HEK293 (cell line): ENCODE results near the gene KLF16.
A peak's percentile ranks its signal among the peaks of the same experiment; 100 is the strongest.
"Not testable (repeated sequence)": the region's sequence is repeated elsewhere in the genome, so short reads cannot be mapped to it uniquely, and the experiment has no call there.

Source experiments
- CTCF ChIA-PET: fragments of 350-600 bp; formaldehyde crosslinking; extraction: SDS; loops from one replicate; lab custom pipeline; 2021; ENCODE audit warnings: antibody characterized with exemption; lab: Yijun Ruan, JAX
- POLR2A ChIA-PET: fragments of 300-600 bp; formaldehyde crosslinking; extraction: SDS; loops from one replicate; lab custom pipeline; 2020; ENCODE audit warnings: antibody characterized with exemption, inconsistent platforms; lab: Yijun Ruan, JAX
- H3K27ac ChIP-seq: fragments of 200-500 bp; sonication (Bioruptor generic); 2 replicates; pipeline ENCODE4 v1.5.1; 2014; ENCODE audit warnings: low read depth, low read length, control low read depth, inconsistent platforms; ENCODE audit errors: extremely low read depth
- H3K36me3 ChIP-seq, 2 experiments: fragments of 200-500 bp in 1 of 2; sonication (Bioruptor generic) in 1 of 2; 1 replicate in 1 of 2; 2 replicates in 1 of 2; pipeline ENCODE4 v1.5.1; 2014 to 2017; ENCODE audit warnings: inconsistent platforms in 2 of 2, low read length in 2 of 2; ENCODE audit not compliant: control insufficient read depth in 2 of 2, insufficient read depth in 1 of 2
- H3K4me1 ChIP-seq: fragments of 200-500 bp; sonication (Bioruptor generic); 2 replicates; pipeline ENCODE4 v1.5.1; 2014; ENCODE audit warnings: mild to moderate bottlenecking, low read length, inconsistent platforms; ENCODE audit not compliant: control insufficient read depth, insufficient read depth
- H3K4me3 ChIP-seq: 2 replicates; pipeline ENCODE4 v1.5.1; 2011; ENCODE audit warnings: low read depth, mild to moderate bottlenecking, control low read depth, low read length, moderate library complexity
- H3K9me3 ChIP-seq: fragments of 200-500 bp; sonication (Bioruptor generic); 2 replicates; pipeline ENCODE4 v1.5.1; 2014; ENCODE audit warnings: low read depth, low read length, inconsistent platforms; ENCODE audit not compliant: control insufficient read depth, insufficient read depth
- KLF7 ChIP-seq: fragments of 450-650 bp; formaldehyde crosslinking; IDR thresholded peaks from 2 replicates; pipeline ENCODE4 v1.5.1; 2016; ENCODE audit warnings: missing biosample characterization, missing genetic modification characterization, borderline replicate concordance
- MZF1 ChIP-seq: fragments of 450-650 bp; formaldehyde crosslinking; IDR thresholded peaks from 2 replicates; pipeline ENCODE4 v1.5.1; 2017; ENCODE audit warnings: missing biosample characterization, missing genetic modification characterization, borderline replicate concordance
- REST ChIP-seq: fragments of 450-650 bp; formaldehyde crosslinking; IDR thresholded peaks from 2 replicates; pipeline ENCODE4 v1.5.1; 2016; ENCODE audit warnings: missing biosample characterization, missing genetic modification characterization
- ZNF121 ChIP-seq: fragments of 450-650 bp; formaldehyde crosslinking; IDR thresholded peaks from 2 replicates; pipeline ENCODE4 v1.5.1; 2016; ENCODE audit warnings: missing biosample characterization, missing genetic modification characterization
- ZNF138 ChIP-seq: fragments of 450-650 bp; formaldehyde crosslinking; IDR thresholded peaks from 2 replicates; pipeline ENCODE4 v1.5.1; 2016; ENCODE audit warnings: missing biosample characterization, missing genetic modification characterization, borderline replicate concordance
- ZNF140 ChIP-seq: fragments of 450-650 bp; formaldehyde crosslinking; IDR thresholded peaks from 2 replicates; pipeline ENCODE4 v1.5.1; 2016; ENCODE audit warnings: missing biosample characterization, missing genetic modification characterization
- ZNF146 ChIP-seq: fragments of 450-650 bp; formaldehyde crosslinking; IDR thresholded peaks from 2 replicates; pipeline ENCODE4 v1.5.1; 2016; ENCODE audit warnings: missing biosample characterization, missing genetic modification characterization
- ZNF18 ChIP-seq: fragments of 450-650 bp; formaldehyde crosslinking; IDR thresholded peaks from 2 replicates; pipeline ENCODE4 v1.5.1; 2016; ENCODE audit warnings: missing biosample characterization, missing genetic modification characterization
- ZNF202 ChIP-seq: fragments of 450-650 bp; formaldehyde crosslinking; IDR thresholded peaks from 2 replicates; pipeline ENCODE4 v1.5.1; 2016; ENCODE audit warnings: missing biosample characterization, missing genetic modification characterization, borderline replicate concordance
- ZNF23 ChIP-seq: fragments of 450-650 bp; formaldehyde crosslinking; IDR thresholded peaks from 2 replicates; pipeline ENCODE4 v1.5.1; 2016; ENCODE audit warnings: missing biosample characterization, missing genetic modification characterization, borderline replicate concordance
- ZNF266 ChIP-seq: fragments of 450-650 bp; formaldehyde crosslinking; IDR thresholded peaks from 2 replicates; pipeline ENCODE4 v1.5.1; 2016; ENCODE audit warnings: missing biosample characterization, missing genetic modification characterization, low read depth
- ZNF302 ChIP-seq: fragments of 450-650 bp; formaldehyde crosslinking; IDR thresholded peaks from 2 replicates; pipeline ENCODE4 v1.5.1; 2016; ENCODE audit warnings: missing biosample characterization, missing genetic modification characterization, low read depth
- ZNF341 ChIP-seq: fragments of 450-650 bp; formaldehyde crosslinking; IDR thresholded peaks from 2 replicates; pipeline ENCODE4; 2016; ENCODE audit warnings: low read depth, missing biosample characterization, missing genetic modification characterization
- ZNF404 ChIP-seq: fragments of 450-650 bp; formaldehyde crosslinking; IDR thresholded peaks from 2 replicates; pipeline ENCODE4 v1.5.1; 2017; ENCODE audit warnings: missing biosample characterization, missing genetic modification characterization
- ZNF530 ChIP-seq: fragments of 450-650 bp; formaldehyde crosslinking; IDR thresholded peaks from 2 replicates; pipeline ENCODE4 v1.5.1; 2016; ENCODE audit warnings: low read depth, missing biosample characterization, missing genetic modification characterization
- ZNF560 ChIP-seq: fragments of 450-650 bp; formaldehyde crosslinking; IDR thresholded peaks from 2 replicates; pipeline ENCODE4 v1.5.1; 2017; ENCODE audit warnings: missing biosample characterization, missing genetic modification characterization, borderline replicate concordance
- ZNF623 ChIP-seq: fragments of 450-650 bp; formaldehyde crosslinking; IDR thresholded peaks from 2 replicates; pipeline ENCODE4 v1.5.1; 2016; ENCODE audit warnings: missing biosample characterization, missing genetic modification characterization
- ZNF629 ChIP-seq: fragments of 450-650 bp; formaldehyde crosslinking; IDR thresholded peaks from 2 replicates; pipeline ENCODE4 v1.5.1; 2017; ENCODE audit warnings: missing biosample characterization, missing genetic modification characterization
- ZNF639 ChIP-seq: fragments of 450-650 bp; formaldehyde crosslinking; IDR thresholded peaks from 2 replicates; pipeline ENCODE4 v1.5.1; 2016; ENCODE audit warnings: missing biosample characterization, missing genetic modification characterization
- ZNF664 ChIP-seq: fragments of 450-650 bp; formaldehyde crosslinking; IDR thresholded peaks from 2 replicates; pipeline ENCODE4 v1.5.1; 2016; ENCODE audit warnings: missing biosample characterization, missing genetic modification characterization
- ZNF670 ChIP-seq: fragments of 450-650 bp; formaldehyde crosslinking; IDR thresholded peaks from 2 replicates; pipeline ENCODE4 v1.5.1; 2016; ENCODE audit warnings: missing biosample characterization, missing genetic modification characterization, low read depth
- ZNF704 ChIP-seq: fragments of 450-650 bp; formaldehyde crosslinking; IDR thresholded peaks from 2 replicates; pipeline ENCODE4 v1.5.1; 2016; ENCODE audit warnings: missing biosample characterization, missing genetic modification characterization
- ZNF791 ChIP-seq: fragments of 450-650 bp; formaldehyde crosslinking; IDR thresholded peaks from 2 replicates; pipeline ENCODE4 v1.5.1; 2016; ENCODE audit warnings: missing biosample characterization, missing genetic modification characterization
- ZXDB ChIP-seq: fragments of 450-650 bp; formaldehyde crosslinking; IDR thresholded peaks from 2 replicates; pipeline ENCODE4 v1.5.1; 2016; ENCODE audit warnings: missing biosample characterization, missing genetic modification characterization
- TF ChIP-seq, protein P1 (sequence below): fragments of 450-650 bp; formaldehyde crosslinking; conservative IDR thresholded peaks from 2 replicates; pipeline ENCODE4 v1.5.1; 2016; ENCODE audit warnings: low read depth, missing biosample characterization, missing genetic modification characterization

The KLF16 gene

GRCh38 chr19:1886360-1886759 lies 23.0 kb upstream of the KLF16 start:
- H3K9me3 ChIP-seq, H3K4me3 ChIP-seq, H3K36me3 ChIP-seq, CTCF ChIA-PET, H3K27ac ChIP-seq: not testable (repeated sequence)
- H3K4me1 ChIP-seq = peaks cover 17% of the 10 kb centered on the region
- POLR2A ChIA-PET = interaction anchor here (2.7 kb wide), 1 partner anchor 11 kb away, joined by 22 read pairs; no protein-coding TSS in a partner anchor
- TF ChIP-seq ZNF791 = peak; percentile 78; the same call in 1 of the 2 replicates
- TF ChIP-seq ZNF670 (tag by site-specific recombination) = 0 out of 2 replicates have a peak, but pooled peaks have one; percentile 48
- peak; percentile 92 for TF ChIP-seq ZNF560
- peak; percentile 53; the same call in 1 of the 2 replicates for TF ChIP-seq MZF1 (tag by site-specific recombination)
- peak; percentile 93; the same call in 1 of the 2 replicates for TF ChIP-seq ZNF202
- 0 out of 2 replicates have a peak, but pooled peaks have one; percentile 70 for TF ChIP-seq ZNF704 (tag by site-specific recombination)
- TF ChIP-seq ZNF138 (tag by site-specific recombination) = peak; percentile 93; the same call in 1 of the 2 replicates
- peak; percentile 66 for TF ChIP-seq ZNF629 (tag by site-specific recombination)
- TF ChIP-seq ZNF121 (tag by site-specific recombination) = peak; percentile 39; the same call in 1 of the 2 replicates
- TF ChIP-seq ZNF341 (tag by site-specific recombination) = peak; percentile 42; the same call in 1 of the 2 replicates
- peak; percentile 54; the same call in 1 of the 2 replicates for TF ChIP-seq ZNF23 (tag by site-specific recombination)
- TF ChIP-seq ZNF140 (tag by site-specific recombination) = peak; percentile 93
- TF ChIP-seq KLF7 = peak; percentile 59; the same call in 1 of the 2 replicates
- 0 out of 2 replicates have a peak, but pooled peaks have one; percentile 19 for TF ChIP-seq ZNF18
- 0 out of 2 replicates have a peak, but pooled peaks have one; percentile 38 for TF ChIP-seq ZNF639 (tag by site-specific recombination)
- TF ChIP-seq, protein P1, sequence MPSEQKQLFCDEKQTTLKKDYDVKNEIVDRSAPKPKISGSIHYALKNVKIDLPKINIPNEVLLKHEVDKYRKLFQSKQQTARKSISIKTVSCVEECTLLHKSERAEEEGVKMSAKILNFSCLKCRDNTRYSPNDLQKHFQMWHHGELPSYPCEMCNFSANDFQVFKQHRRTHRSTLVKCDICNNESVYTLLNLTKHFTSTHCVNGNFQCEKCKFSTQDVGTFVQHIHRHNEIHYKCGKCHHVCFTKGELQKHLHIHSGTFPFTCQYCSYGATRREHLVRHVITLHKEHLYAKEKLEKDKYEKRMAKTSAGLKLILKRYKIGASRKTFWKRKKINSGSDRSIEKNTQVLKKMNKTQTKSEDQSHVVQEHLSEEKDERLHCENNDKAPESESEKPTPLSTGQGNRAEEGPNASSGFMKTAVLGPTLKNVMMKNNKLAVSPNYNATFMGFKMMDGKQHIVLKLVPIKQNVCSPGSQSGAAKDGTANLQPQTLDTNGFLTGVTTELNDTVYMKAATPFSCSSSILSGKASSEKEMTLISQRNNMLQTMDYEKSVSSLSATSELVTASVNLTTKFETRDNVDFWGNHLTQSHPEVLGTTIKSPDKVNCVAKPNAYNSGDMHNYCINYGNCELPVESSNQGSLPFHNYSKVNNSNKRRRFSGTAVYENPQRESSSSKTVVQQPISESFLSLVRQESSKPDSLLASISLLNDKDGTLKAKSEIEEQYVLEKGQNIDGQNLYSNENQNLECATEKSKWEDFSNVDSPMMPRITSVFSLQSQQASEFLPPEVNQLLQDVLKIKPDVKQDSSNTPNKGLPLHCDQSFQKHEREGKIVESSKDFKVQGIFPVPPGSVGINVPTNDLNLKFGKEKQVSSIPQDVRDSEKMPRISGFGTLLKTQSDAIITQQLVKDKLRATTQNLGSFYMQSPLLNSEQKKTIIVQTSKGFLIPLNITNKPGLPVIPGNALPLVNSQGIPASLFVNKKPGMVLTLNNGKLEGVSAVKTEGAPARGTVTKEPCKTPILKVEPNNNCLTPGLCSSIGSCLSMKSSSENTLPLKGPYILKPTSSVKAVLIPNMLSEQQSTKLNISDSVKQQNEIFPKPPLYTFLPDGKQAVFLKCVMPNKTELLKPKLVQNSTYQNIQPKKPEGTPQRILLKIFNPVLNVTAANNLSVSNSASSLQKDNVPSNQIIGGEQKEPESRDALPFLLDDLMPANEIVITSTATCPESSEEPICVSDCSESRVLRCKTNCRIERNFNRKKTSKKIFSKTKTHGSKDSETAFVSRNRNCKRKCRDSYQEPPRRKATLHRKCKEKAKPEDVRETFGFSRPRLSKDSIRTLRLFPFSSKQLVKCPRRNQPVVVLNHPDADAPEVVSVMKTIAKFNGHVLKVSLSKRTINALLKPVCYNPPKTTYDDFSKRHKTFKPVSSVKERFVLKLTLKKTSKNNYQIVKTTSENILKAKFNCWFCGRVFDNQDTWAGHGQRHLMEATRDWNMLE (tag by site-specific recombination) = peak; percentile 95
- TF ChIP-seq ZNF530 (tag by site-specific recombination) = 0 out of 2 replicates have a peak, but pooled peaks have one; percentile 74
- TF ChIP-seq ZNF404 (tag by site-specific recombination) = peak; percentile 87; the same call in 1 of the 2 replicates
- TF ChIP-seq ZNF302 (tag by site-specific recombination) = peak; percentile 26; the same call in 1 of the 2 replicates
- peak; percentile 76 for TF ChIP-seq REST (tag by site-specific recombination)
- TF ChIP-seq ZXDB (tag by site-specific recombination) = peak; percentile 65
- TF ChIP-seq ZNF266 (tag by site-specific recombination) = peak; percentile 96
- 0 out of 2 replicates have a peak, but pooled peaks have one; percentile 13 for TF ChIP-seq ZNF146
- TF ChIP-seq ZNF664 (tag by site-specific recombination) = peak; percentile 84; the same call in 1 of the 2 replicates
- TF ChIP-seq ZNF623 (tag by site-specific recombination) = peak; percentile 87
